ENCODE data around the gene NIN.

Gene NIN

GRCh38 chr14:50678163-50678562 is 152.8 kb downstream of the NIN start:
- no peak for DNase-seq
- intact Hi-C loops (cut with DNase I), result loop anchor here (5.0 kb wide), 1 partner anchor 44 kb away; no protein-coding TSS in a partner anchor

- no peak for DNase-seq
- intact Hi-C loops (cut with DNase I), result loop anchor here (5.0 kb wide), 1 partner anchor 45 kb away; no protein-coding TSS in a partner anchor
These were observed 153.4 kb downstream of the NIN start for GRCh38 chr14:50677527-50678063.

- no peak for DNase-seq
- intact Hi-C loops (cut with DNase I), result loop anchor here (5.0 kb wide), 1 partner anchor 45 kb away; no protein-coding TSS in a partner anchor
These were observed 154.0 kb downstream of the NIN start for GRCh38 chr14:50676814-50677516.

- no peak for DNase-seq
These were observed 155.4 kb downstream of the NIN start for GRCh38 chr14:50675597-50675996.

GRCh38 chr14:50670866-50671256 is 160.1 kb downstream of the NIN start:
- intact Hi-C loops (cut with DNase I), result no loop called here
- no peak for DNase-seq

More at GRCh38 chr14:50675597-50675996, 155.4 kb downstream of the NIN start:
- intact Hi-C loops (cut with DNase I), result loop anchor here (5.0 kb wide), 1 partner anchor 47 kb away; no protein-coding TSS in a partner anchor

- no peak for DNase-seq
- intact Hi-C loops (cut with DNase I), result no loop called here
These were observed 160.6 kb downstream of the NIN start for GRCh38 chr14:50670196-50670865.
